Suprapubic skin (tissue), 4 donors: ENCODE results near the gene ZBTB20. TPM values are rescaled to one million over a fixed set of nuclear protein-coding genes. Genes with fewer than 3 reads are reported as not detected.

ENCODE experiments used
- DNase-seq, 2 donors: peaks; one replicate each; pipeline ENCODE4 v3.0.0-alpha.2; 2019; ENCODE audit warnings: low spot score in 2 of 2
- H3K27ac ChIP-seq: fragments of 200-600 bp; sonication (generic); one replicate; pipeline ENCODE4 v1.5.1; 2019
- H3K27me3 ChIP-seq: fragments of 200-600 bp; sonication (generic); one replicate; pipeline ENCODE4 v1.5.1; 2019
- H3K36me3 ChIP-seq: fragments of 200-600 bp; sonication (generic); one replicate; pipeline ENCODE4 v1.5.1; 2019
- H3K4me1 ChIP-seq: fragments of 200-600 bp; sonication (generic); one replicate; pipeline ENCODE4 v1.5.1; 2019
- H3K4me3 ChIP-seq: fragments of 200-600 bp; sonication (generic); one replicate; pipeline ENCODE4 v1.5.1; 2019; ENCODE audit warnings: mild to moderate bottlenecking
- H3K9me3 ChIP-seq: fragments of 200-600 bp; sonication (generic); one replicate; pipeline ENCODE4 v1.5.1; 2019
- EP300 ChIP-seq: sonication (generic); formaldehyde crosslinking; IDR thresholded peaks from one replicate; pipeline ENCODE4 v1.6.1; 2017; ENCODE audit warnings: antibody characterized with exemption
- POLR2A ChIP-seq, 2 donors: fragments of 450-650 bp; IDR thresholded peaks; one replicate each; pipeline ENCODE4 v1.6.1; 2017; ENCODE audit warnings: antibody characterized with exemption in 2 of 2, mild to moderate bottlenecking in 2 of 2, moderate library complexity in 2 of 2
- POLR2AphosphoS5 ChIP-seq, 3 donors: sonication (generic); formaldehyde crosslinking; IDR thresholded peaks; one replicate each; pipeline ENCODE4 v1.6.1; 2017; ENCODE audit warnings: antibody characterized with exemption in 3 of 3
- WGBS: methylation state at CpG from one replicate; pipeline ENCODE4 v1.1.5; 2018; 5-methylcytosine and 5-hydroxymethylcytosine counted together
- total RNA-seq, 4 donors: library from RNA; depleted of rRNA; stranded (reverse); fragments of >200 nt; gene quantifications; one replicate each; pipeline ENCODE4 v1.1.0, GENCODE V29; 2016
- TF ChIP-seq, protein P1 (sequence below), 2 donors: fragments of 200-600 bp in 1 of 2; fragments of 450-650 bp in 1 of 2; sonication (generic) in 1 of 2; IDR thresholded peaks; one replicate each; pipeline ENCODE4 v1.5.1; 2016 to 2019; ENCODE audit warnings: antibody characterized with exemption in 2 of 2, mild to moderate bottlenecking in 1 of 2, moderate library complexity in 1 of 2

The ZBTB20 gene
- total RNA-seq, 4 donors from 2014 or later: 23.6 to 77.2 (median 39.4) TPM

DNA sequence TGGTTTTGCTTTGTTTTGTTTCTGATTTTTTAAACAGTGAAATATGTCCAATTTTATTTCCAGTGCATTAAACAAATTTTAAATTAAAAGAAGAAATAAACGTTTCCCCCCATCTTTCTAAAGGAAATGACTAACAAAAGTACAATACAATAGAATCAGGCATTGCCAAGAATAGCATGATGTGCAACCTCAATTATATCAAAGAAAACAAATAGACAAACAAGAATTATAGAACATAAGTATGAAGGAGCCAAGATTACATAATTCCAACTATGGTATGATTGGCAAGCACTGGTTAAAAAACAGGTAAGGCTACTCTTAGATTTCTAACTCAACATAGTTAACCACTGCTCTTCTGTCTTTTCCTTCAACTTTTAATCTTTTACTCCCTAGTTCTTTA lies 826.8 kb downstream of the ZBTB20 start:
- 34% methylated on average over 1 of the region's 1 CpG for WGBS
- Histone ChIP-seq H3K4me3 (no peak overlapping the region), H3K27ac (no peak overlapping the region), H3K27me3 (no peaks in the 10 kb centered on the region), H3K36me3 (no peaks in the 10 kb centered on the region), H3K4me1 (peaks cover 20% of the 10 kb centered on the region), H3K9me3 (no peaks in the 10 kb centered on the region)
- TF ChIP-seq POLR2A (IDR thresholded peaks at IDR 0.05): no peak
- TF ChIP-seq POLR2AphosphoS5 (IDR thresholded peaks at IDR 0.05): no peak
- no peak for TF ChIP-seq EP300
- TF ChIP-seq, protein P1, sequence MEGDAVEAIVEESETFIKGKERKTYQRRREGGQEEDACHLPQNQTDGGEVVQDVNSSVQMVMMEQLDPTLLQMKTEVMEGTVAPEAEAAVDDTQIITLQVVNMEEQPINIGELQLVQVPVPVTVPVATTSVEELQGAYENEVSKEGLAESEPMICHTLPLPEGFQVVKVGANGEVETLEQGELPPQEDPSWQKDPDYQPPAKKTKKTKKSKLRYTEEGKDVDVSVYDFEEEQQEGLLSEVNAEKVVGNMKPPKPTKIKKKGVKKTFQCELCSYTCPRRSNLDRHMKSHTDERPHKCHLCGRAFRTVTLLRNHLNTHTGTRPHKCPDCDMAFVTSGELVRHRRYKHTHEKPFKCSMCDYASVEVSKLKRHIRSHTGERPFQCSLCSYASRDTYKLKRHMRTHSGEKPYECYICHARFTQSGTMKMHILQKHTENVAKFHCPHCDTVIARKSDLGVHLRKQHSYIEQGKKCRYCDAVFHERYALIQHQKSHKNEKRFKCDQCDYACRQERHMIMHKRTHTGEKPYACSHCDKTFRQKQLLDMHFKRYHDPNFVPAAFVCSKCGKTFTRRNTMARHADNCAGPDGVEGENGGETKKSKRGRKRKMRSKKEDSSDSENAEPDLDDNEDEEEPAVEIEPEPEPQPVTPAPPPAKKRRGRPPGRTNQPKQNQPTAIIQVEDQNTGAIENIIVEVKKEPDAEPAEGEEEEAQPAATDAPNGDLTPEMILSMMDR (IDR thresholded peaks at IDR 0.05): no peak
- no peak for DNase-seq

GRCh38 chr3:114319453-114319852 lies 827.6 kb downstream of the ZBTB20 start:
- WGBS: 70% methylated on average over 4 of the region's 4 CpGs
- DNase-seq: no peak
- H3K36me3 ChIP-seq: no peaks in the 10 kb centered on the region
- no peaks in the 10 kb centered on the region for H3K9me3 ChIP-seq
- peaks cover 20% of the 10 kb centered on the region for H3K4me1 ChIP-seq
- H3K4me3 ChIP-seq: no peak overlapping the region
- H3K27ac ChIP-seq: no peak overlapping the region
- H3K27me3 ChIP-seq: no peaks in the 10 kb centered on the region
- TF ChIP-seq POLR2AphosphoS5 (IDR thresholded peaks at IDR 0.05) (no peak), POLR2A (IDR thresholded peaks at IDR 0.05) (no peak), EP300 (no peak)
- TF ChIP-seq, protein P1 (IDR thresholded peaks at IDR 0.05): no peak

GRCh38 chr3:114318295-114318694 lies 828.8 kb downstream of the ZBTB20 start:
- Histone ChIP-seq H3K4me1 (peaks cover 20% of the 10 kb centered on the region), H3K27me3 (no peaks in the 10 kb centered on the region), H3K27ac (no peak overlapping the region), H3K36me3 (no peaks in the 10 kb centered on the region), H3K4me3 (no peak overlapping the region), H3K9me3 (no peaks in the 10 kb centered on the region)
- 94% methylated on average over 5 of the region's 5 CpGs for WGBS
- TF ChIP-seq EP300 (no peak), POLR2A (IDR thresholded peaks at IDR 0.05) (no peak), POLR2AphosphoS5 (IDR thresholded peaks at IDR 0.05) (no peak)
- TF ChIP-seq, protein P1 (IDR thresholded peaks at IDR 0.05): no peak
- no peak for DNase-seq

- Histone ChIP-seq H3K27me3 (no peaks in the 10 kb centered on the region), H3K36me3 (no peaks in the 10 kb centered on the region), H3K9me3 (no peaks in the 10 kb centered on the region), H3K4me3 (no peak overlapping the region), H3K27ac (no peak overlapping the region), H3K4me1 (peaks cover 2% of the 10 kb centered on the region)
- 91% methylated on average over 2 of the region's 2 CpGs for WGBS
- no peak for DNase-seq
- TF ChIP-seq, protein P1 (IDR thresholded peaks at IDR 0.05): no peak
- no peak for TF ChIP-seq POLR2A (IDR thresholded peaks at IDR 0.05)
- TF ChIP-seq POLR2AphosphoS5 (IDR thresholded peaks at IDR 0.05): no peak
- TF ChIP-seq EP300: no peak
Observed at GRCh38 chr3:114314282-114314681, 832.8 kb downstream of the ZBTB20 start.

GRCh38 chr3:114313426-114313825 lies 833.7 kb downstream of the ZBTB20 start:
- H3K27me3 ChIP-seq: no peaks in the 10 kb centered on the region
- H3K27ac ChIP-seq: no peak overlapping the region
- H3K4me1 ChIP-seq: no peaks in the 10 kb centered on the region
- H3K36me3 ChIP-seq: no peaks in the 10 kb centered on the region
- no peaks in the 10 kb centered on the region for H3K9me3 ChIP-seq
- no peak for DNase-seq
- no peak overlapping the region for H3K4me3 ChIP-seq
- 85% methylated on average over 2 of the region's 2 CpGs for WGBS
- TF ChIP-seq, protein P1 (IDR thresholded peaks at IDR 0.05): no peak
- TF ChIP-seq EP300 (no peak), POLR2A (IDR thresholded peaks at IDR 0.05) (no peak), POLR2AphosphoS5 (IDR thresholded peaks at IDR 0.05) (no peak)
